GM21423 (cell line): ENCODE measurements around the gene GDAP2.

ENCODE experiments used
- ATAC-seq: cut with Tn5 transposase; IDR thresholded peaks from one replicate; pipeline ENCODE4 v1.9.1; 2021; ENCODE audit warnings: mild to moderate bottlenecking, moderate library complexity; ENCODE audit not compliant: unreplicated experiment

Gene GDAP2

GRCh38 chr1:117814856-117815797 lies 114.3 kb downstream of the GDAP2 start:
- ATAC-seq, result no peak
